ENCODE data around the gene TMEM270.

The TMEM270 gene

GRCh38 chr7:73864981-73865711 lies 4.2 kb downstream of the TMEM270 start:
- DNase-seq, result no peak

GRCh38 chr7:73865738-73866445 lies 4.9 kb downstream of the TMEM270 start:
- peak; percentile 74 to 81 (median 79) for DNase-seq

DNA sequence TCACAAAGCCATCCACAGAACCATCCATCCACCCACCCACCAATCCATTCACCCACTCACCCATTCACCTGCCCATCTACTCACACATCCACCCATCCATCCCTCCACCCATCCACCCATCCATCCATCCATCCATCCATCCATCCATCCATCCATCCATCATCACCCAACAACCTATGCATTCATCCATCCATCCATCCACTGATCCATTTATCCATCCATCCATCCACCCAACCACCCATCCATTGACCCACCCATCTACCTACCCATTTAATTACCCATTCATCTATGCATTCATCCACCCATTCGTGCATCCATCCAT lies 5.4 kb downstream of the TMEM270 start:
- no peak for DNase-seq

DNA sequence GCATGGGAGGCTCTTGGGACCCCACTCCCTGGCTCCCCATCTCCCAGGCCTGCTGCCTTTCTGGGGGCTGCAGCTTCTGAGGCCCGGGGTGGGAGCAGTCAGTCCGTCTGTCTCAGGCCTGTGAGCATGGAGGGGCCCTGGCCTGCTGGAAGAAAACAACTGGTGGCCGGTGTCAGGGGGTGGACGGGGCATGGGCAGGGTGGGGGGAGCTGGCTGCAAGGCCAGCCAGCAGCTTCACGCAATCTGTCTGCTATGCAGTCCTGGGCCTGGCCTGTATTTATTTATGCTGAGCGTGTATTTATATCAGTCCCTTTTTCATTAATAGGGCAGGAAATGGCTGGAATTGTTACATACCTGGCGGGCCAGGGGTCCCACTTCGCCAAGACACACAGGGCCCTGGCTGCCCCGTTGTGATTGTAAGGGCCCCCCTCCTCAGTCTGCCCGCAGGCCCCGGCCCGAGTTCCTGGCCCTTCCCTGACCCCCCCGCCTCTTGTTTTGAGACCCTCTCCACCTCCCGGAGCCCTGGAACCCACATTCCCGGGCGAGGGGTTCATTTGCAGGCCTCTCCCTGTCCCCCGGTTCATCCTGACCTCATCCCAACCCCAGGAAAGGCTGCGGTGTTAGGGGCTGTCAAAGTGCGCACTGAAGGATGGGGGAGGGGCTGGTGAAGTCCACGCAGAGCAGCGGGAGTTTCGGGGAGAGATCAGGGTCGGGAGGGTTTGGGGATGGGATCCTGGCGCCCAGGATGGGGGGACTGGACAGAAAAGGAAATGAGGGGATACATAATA lies 8.2 kb downstream of the TMEM270 start:
- DNase-seq, result no peak

GRCh38 chr7:73870041-73870492 lies 9.1 kb downstream of the TMEM270 start:
- DNase-seq, result no peak

- no peak for DNase-seq
These were observed 10.4 kb downstream of the TMEM270 start for GRCh38 chr7:73871163-73872011.

- no peak for DNase-seq
These were observed 11.3 kb downstream of the TMEM270 start for GRCh38 chr7:73872056-73872908.

DNA sequence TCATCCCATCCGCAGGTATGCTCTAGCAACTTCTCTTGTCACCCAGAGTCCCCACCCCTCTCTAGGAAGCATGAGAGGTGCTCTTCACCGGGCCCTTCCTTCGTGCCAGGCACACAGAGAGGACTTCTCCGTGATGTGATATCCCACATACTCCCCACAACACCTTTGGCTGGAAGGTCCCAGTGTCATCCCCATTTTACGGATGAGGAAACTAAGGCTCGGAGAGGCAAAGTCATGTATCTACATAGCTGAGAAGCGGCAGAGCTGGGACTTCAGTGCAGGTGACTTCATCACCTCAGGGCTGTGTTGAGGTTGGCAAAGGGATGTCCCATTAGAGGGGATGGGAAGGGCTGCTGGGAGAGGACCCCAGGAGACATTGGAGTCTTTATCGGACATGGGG lies 15.4 kb downstream of the TMEM270 start:
- no peak for DNase-seq

GRCh38 chr7:73876973-73877372 lies 16.0 kb downstream of the TMEM270 start:
- no peak for DNase-seq

DNA sequence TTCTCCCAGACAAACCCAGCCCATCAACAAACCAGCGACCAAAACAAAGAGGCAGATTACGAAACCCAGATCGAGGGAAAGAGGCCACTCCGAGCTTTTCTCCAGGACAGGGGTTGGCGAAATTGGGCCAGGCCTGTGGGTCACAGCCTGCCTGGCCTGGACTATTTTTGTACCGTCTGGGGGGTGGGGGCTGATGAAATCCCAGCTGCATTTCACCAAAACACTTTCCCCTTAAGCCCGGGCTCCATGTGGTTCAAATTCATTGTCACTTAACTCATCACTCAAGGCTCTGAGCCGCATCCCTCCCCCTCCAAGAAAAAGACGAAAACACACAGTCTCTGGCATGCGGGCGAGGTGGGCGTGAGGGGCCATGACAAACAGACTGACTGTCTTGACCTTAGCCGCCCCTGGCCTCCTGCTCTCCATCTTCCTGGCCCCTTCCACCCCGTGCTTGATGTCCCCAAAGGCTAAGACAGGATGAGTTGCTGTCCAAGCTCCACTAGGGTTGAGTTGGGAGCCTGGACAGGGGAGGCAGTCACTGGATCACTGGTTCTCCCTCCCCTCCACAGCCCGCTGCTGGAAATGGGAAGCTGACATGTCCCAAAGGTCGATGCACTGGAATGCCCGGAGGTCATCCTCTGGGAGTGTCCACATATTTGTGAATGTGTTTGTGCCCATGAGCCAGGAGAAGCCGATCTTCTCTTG lies 19.2 kb downstream of the TMEM270 start:
- DNase-seq, result no peak

GRCh38 chr7:73880755-73881328 lies 19.9 kb downstream of the TMEM270 start:
- no peak for DNase-seq

GRCh38 chr7:73881352-73882046 lies 20.5 kb downstream of the TMEM270 start:
- no peak for DNase-seq

DNA sequence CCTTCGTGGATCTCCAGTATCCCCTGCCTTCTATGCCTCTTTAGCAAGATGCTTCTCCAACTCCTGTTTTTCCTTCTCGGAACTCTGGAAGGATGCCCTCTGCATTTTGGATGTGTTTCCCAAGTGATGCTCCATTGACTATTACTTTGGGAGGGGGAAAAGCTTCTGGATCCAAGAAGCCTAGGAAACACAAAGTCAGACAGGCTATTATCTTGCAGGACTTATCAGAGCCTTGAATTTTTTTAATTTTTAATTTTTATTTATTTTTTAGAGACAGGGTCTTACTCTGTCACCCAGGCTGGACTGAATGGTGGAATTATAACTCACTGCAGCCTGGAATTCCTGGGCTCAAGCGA lies 21.1 kb downstream of the TMEM270 start:
- DNase-seq, result no peak

GRCh38 chr7:73884867-73885422 lies 24.0 kb downstream of the TMEM270 start:
- DNase-seq, result peak in 1 of 3 donors; percentile 18

- DNase-seq, result no peak
These were observed 24.5 kb downstream of the TMEM270 start for GRCh38 chr7:73885433-73885974.

DNA sequence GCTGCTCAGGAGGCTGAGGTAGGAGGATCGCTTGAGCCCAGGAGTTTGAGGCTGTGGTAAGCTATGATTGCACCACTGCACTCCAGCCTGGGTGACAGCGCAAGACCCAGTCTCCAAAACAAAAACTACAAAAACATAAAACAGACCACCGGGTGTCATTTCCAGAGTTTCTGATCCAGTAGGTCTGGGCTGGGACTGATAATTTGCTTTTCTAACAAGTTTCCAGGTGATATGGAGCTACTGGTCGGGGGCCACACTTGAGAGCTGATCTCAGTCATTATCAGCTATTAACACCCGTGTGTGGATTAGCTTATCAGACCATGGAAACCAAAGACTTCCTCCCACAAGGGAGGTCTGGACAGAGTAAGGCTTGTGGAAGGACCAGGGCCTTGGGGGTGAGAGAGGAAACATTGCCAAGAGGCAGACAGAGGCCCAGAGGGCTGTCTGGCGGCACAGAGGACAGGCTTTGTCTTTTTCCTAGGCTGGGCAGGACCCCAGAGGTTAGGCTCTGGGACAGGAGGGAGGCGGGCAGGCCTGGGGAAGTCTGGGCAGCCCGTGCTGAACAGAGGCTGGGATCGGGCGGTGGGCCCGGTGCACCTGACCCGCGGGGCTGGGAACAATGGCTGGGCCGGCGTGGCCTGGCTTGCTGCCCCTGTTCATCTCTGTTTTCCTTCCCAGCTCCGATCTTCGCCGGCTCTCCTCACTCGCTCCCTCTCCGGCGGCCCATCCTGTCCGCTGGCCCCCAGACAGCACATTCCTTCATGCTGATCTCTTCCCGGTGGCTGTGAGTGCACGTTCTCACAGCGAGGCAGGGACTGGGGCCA lies 25.2 kb downstream of the TMEM270 start:
- DNase-seq, result no peak

GRCh38 chr7:73887762-73888161 lies 26.8 kb downstream of the TMEM270 start:
- DNase-seq, result no peak

GRCh38 chr7:73888959-73889358 lies 28.0 kb downstream of the TMEM270 start:
- DNase-seq, result peak; percentile 14 to 50 (median 38)

Measured in suppressor macrophage treated with lipopolysaccharide for 1 hour (primary cell).